Dendritic cell treated with granulocyte-macrophage colony-stimulating factor and Interleukin-4, amounts not matched to agents 40 ng/mL and 50 ng/mL, for 4 days (primary cell): Measurements from ENCODE around the gene ARHGAP18.

Experiments used
- H3K27ac Mint-ChIP-seq: one replicate; pipeline ENCODE4 v1.8.0; 2022; ENCODE audit warnings: mild to moderate bottlenecking, mixed read lengths
- H3K27me3 Mint-ChIP-seq: one replicate; pipeline ENCODE4 v1.8.0; 2022; ENCODE audit warnings: mild to moderate bottlenecking, mixed read lengths
- H3K36me3 Mint-ChIP-seq: one replicate; pipeline ENCODE4 v1.8.0; 2022; ENCODE audit warnings: low read depth, mixed read lengths
- H3K4me1 Mint-ChIP-seq: one replicate; pipeline ENCODE4 v1.8.0; 2022; ENCODE audit warnings: low read depth, mixed read lengths
- H3K4me3 Mint-ChIP-seq: one replicate; pipeline ENCODE4 v1.8.0; 2022; ENCODE audit warnings: mild to moderate bottlenecking, moderate library complexity, mixed read lengths
- H3K9me3 Mint-ChIP-seq: one replicate; pipeline ENCODE4 v1.8.0; 2022; ENCODE audit warnings: mixed read lengths
- intact Hi-C: fragments of 100-400 bp; cut with micrococcal nuclease; formaldehyde crosslinking; loops from one replicate; pipeline ENCODE4 v1.15.0; 2022

The ARHGAP18 gene

GRCh38 chr6:129565811-129566210 is 144.2 kb downstream of the ARHGAP18 start:
- Mint-ChIP-seq H3K4me3 (no peak overlapping the region), H3K9me3 (no peaks in the 10 kb centered on the region), H3K27me3 (no peaks in the 10 kb centered on the region), H3K36me3 (peaks cover 29% of the 10 kb centered on the region), H3K4me1 (no peaks in the 10 kb centered on the region), H3K27ac (no peak overlapping the region)
- intact Hi-C loops = no loop called here

- Mint-ChIP-seq H3K36me3 (peaks cover 24% of the 10 kb centered on the region), H3K27ac (no peak overlapping the region), H3K27me3 (no peaks in the 10 kb centered on the region), H3K9me3 (no peaks in the 10 kb centered on the region), H3K4me1 (no peaks in the 10 kb centered on the region), H3K4me3 (no peak overlapping the region)
- intact Hi-C loops = no loop called here
Observed at GRCh38 chr6:129565366-129565765, 144.6 kb downstream of the ARHGAP18 start.

- intact Hi-C loops = no loop called here
- Mint-ChIP-seq H3K27me3 (no peaks in the 10 kb centered on the region), H3K36me3 (peaks cover 53% of the 10 kb centered on the region), H3K4me3 (no peak overlapping the region), H3K9me3 (no peaks in the 10 kb centered on the region), H3K27ac (no peak overlapping the region), H3K4me1 (no peaks in the 10 kb centered on the region)
Observed at GRCh38 chr6:129558248-129558647, 151.7 kb downstream of the ARHGAP18 start.

GRCh38 chr6:129555206-129555832 is 154.7 kb downstream of the ARHGAP18 start:
- Mint-ChIP-seq H3K27me3 (no peaks in the 10 kb centered on the region), H3K27ac (no peak overlapping the region), H3K36me3 (peaks cover 82% of the 10 kb centered on the region), H3K9me3 (no peaks in the 10 kb centered on the region), H3K4me3 (no peak overlapping the region), H3K4me1 (no peaks in the 10 kb centered on the region)
- intact Hi-C loops = no loop called here

- no peaks in the 10 kb centered on the region for H3K4me1 Mint-ChIP-seq
- H3K27ac Mint-ChIP-seq = no peak overlapping the region
- intact Hi-C loops = no loop called here
- no peak overlapping the region for H3K4me3 Mint-ChIP-seq
- no peaks in the 10 kb centered on the region for H3K27me3 Mint-ChIP-seq
- H3K36me3 Mint-ChIP-seq = peaks cover 93% of the 10 kb centered on the region
- H3K9me3 Mint-ChIP-seq = no peaks in the 10 kb centered on the region
Observed at GRCh38 chr6:129552413-129552812, 157.6 kb downstream of the ARHGAP18 start.

- Mint-ChIP-seq H3K27ac (no peak overlapping the region), H3K36me3 (peaks cover 93% of the 10 kb centered on the region), H3K9me3 (no peaks in the 10 kb centered on the region), H3K4me3 (no peak overlapping the region), H3K27me3 (no peaks in the 10 kb centered on the region), H3K4me1 (no peaks in the 10 kb centered on the region)
- intact Hi-C loops = no loop called here
Observed at GRCh38 chr6:129551486-129551885, 158.5 kb downstream of the ARHGAP18 start.

- Mint-ChIP-seq H3K27me3 (no peaks in the 10 kb centered on the region), H3K4me3 (no peak overlapping the region), H3K4me1 (peaks cover 18% of the 10 kb centered on the region), H3K9me3 (no peaks in the 10 kb centered on the region), H3K27ac (no peak overlapping the region), H3K36me3 (peaks cover 84% of the 10 kb centered on the region)
- intact Hi-C loops = no loop called here
Observed at GRCh38 chr6:129546702-129547101, 163.3 kb downstream of the ARHGAP18 start.

- Mint-ChIP-seq H3K4me1 (peaks cover 18% of the 10 kb centered on the region), H3K4me3 (no peak overlapping the region), H3K36me3 (peaks cover 86% of the 10 kb centered on the region), H3K27ac (no peak overlapping the region), H3K27me3 (no peaks in the 10 kb centered on the region), H3K9me3 (no peaks in the 10 kb centered on the region)
- intact Hi-C loops = no loop called here
Observed at GRCh38 chr6:129544892-129545612, 164.9 kb downstream of the ARHGAP18 start.

GRCh38 chr6:129543981-129544380 is 166.0 kb downstream of the ARHGAP18 start:
- intact Hi-C loops = no loop called here
- Mint-ChIP-seq H3K36me3 (peaks cover 91% of the 10 kb centered on the region), H3K9me3 (no peaks in the 10 kb centered on the region), H3K4me3 (no peak overlapping the region), H3K4me1 (peaks cover 18% of the 10 kb centered on the region), H3K27ac (no peak overlapping the region), H3K27me3 (no peaks in the 10 kb centered on the region)

- Mint-ChIP-seq H3K36me3 (peaks cover 91% of the 10 kb centered on the region), H3K4me3 (no peak overlapping the region)
- intact Hi-C loops = no loop called here
Observed at GRCh38 chr6:129542705-129543104, 167.3 kb downstream of the ARHGAP18 start.

GRCh38 chr6:129539032-129539431 is 170.9 kb downstream of the ARHGAP18 start:
- peaks cover 16% of the 10 kb centered on the region for H3K4me1 Mint-ChIP-seq
- peaks cover 87% of the 10 kb centered on the region for H3K36me3 Mint-ChIP-seq
- no peaks in the 10 kb centered on the region for H3K27me3 Mint-ChIP-seq
- H3K9me3 Mint-ChIP-seq = peaks cover 5% of the 10 kb centered on the region
- H3K4me3 Mint-ChIP-seq = no peak overlapping the region
- H3K27ac Mint-ChIP-seq = no peak overlapping the region
- intact Hi-C loops = no loop called here

More at GRCh38 chr6:129542705-129543104, 167.3 kb downstream of the ARHGAP18 start:
- Mint-ChIP-seq H3K4me1 (peaks cover 18% of the 10 kb centered on the region), H3K27me3 (no peaks in the 10 kb centered on the region), H3K9me3 (no peaks in the 10 kb centered on the region), H3K27ac (no peak overlapping the region)

GRCh38 chr6:129536271-129536670 is 173.7 kb downstream of the ARHGAP18 start:
- Mint-ChIP-seq H3K9me3 (peaks cover 12% of the 10 kb centered on the region), H3K27ac (no peak overlapping the region), H3K4me1 (no peaks in the 10 kb centered on the region), H3K36me3 (peaks cover 86% of the 10 kb centered on the region), H3K27me3 (no peaks in the 10 kb centered on the region), H3K4me3 (no peak overlapping the region)
- intact Hi-C loops = no loop called here

GRCh38 chr6:129534926-129535325 is 175.1 kb downstream of the ARHGAP18 start:
- Mint-ChIP-seq H3K9me3 (peaks cover 12% of the 10 kb centered on the region), H3K27ac (no peak overlapping the region), H3K27me3 (no peaks in the 10 kb centered on the region), H3K36me3 (peaks cover 85% of the 10 kb centered on the region), H3K4me3 (no peak overlapping the region), H3K4me1 (no peaks in the 10 kb centered on the region)
- intact Hi-C loops = no loop called here
